Bronchial epithelial cell (primary cell): Measurements from ENCODE around the gene KCND1. TPM values are rescaled to one million over a fixed set of nuclear protein-coding genes. Genes with fewer than 3 reads are reported as not detected.
"Not testable (repeated sequence)": the region's sequence is repeated elsewhere in the genome, so short reads cannot be mapped to it uniquely, and the experiment has no call there.

ENCODE experiments used
- DNase-seq: peaks from one replicate; pipeline ENCODE4 v3.0.0-alpha.2; 2010; ENCODE audit warnings: low read depth
- FAIRE-seq: peaks from 2 replicates; lab custom pipeline; 2011; peaks lifted over from hg19 to GRCh38; lab: Jason Lieb, UNC
- H3K27me3 ChIP-seq: 2 replicates; pipeline ENCODE4 v1.5.1; 2011; ENCODE audit warnings: low read length; ENCODE audit not compliant: control insufficient read depth, insufficient read depth
- H3K36me3 ChIP-seq: 2 replicates; pipeline ENCODE4 v1.5.1; 2011; ENCODE audit warnings: low read length; ENCODE audit not compliant: control insufficient read depth, insufficient read depth
- H3K4me3 ChIP-seq: 2 replicates; pipeline ENCODE4 v1.5.1; 2011; ENCODE audit warnings: mild to moderate bottlenecking, low read depth, low read length, control low read depth
- CTCF ChIP-seq: IDR thresholded peaks from 2 replicates; pipeline ENCODE4 v1.5.1; 2011; ENCODE audit warnings: mild to moderate bottlenecking, moderate library complexity, low read length, control low read depth, inconsistent platforms; ENCODE audit not compliant: insufficient read depth, severe bottlenecking
- total RNA-seq: library from RNA; depleted of rRNA; stranded (reverse); fragments of >200 nt; gene quantifications from 2 replicates; pipeline ENCODE4 v1.2.1, GENCODE V29; 2014

KCND1 gene
- total RNA-seq, 1 donor from 2014 or later = 0.26 TPM

GRCh38 chrX:48996969-48997368, 25.3 kb upstream of the KCND1 start:
- H3K27me3 ChIP-seq = no peaks in the 10 kb centered on the region
- no peak for FAIRE-seq
- H3K4me3 ChIP-seq = no peak overlapping the region
- TF ChIP-seq CTCF = no peak
- no peak for DNase-seq
- H3K36me3 ChIP-seq = peaks cover 12% of the 10 kb centered on the region

GRCh38 chrX:48992341-48992740, 20.7 kb upstream of the KCND1 start:
- no peak for TF ChIP-seq CTCF
- Histone ChIP-seq H3K27me3 (no peaks in the 10 kb centered on the region), H3K4me3 (no peak overlapping the region), H3K36me3 (peaks cover 6% of the 10 kb centered on the region)
- FAIRE-seq (no peak), DNase-seq (no peak)

GRCh38 chrX:48989483-48989882, 17.8 kb upstream of the KCND1 start:
- DNase-seq (no peak), FAIRE-seq (no peak)
- Histone ChIP-seq H3K27me3 (no peaks in the 10 kb centered on the region), H3K36me3 (peaks cover 5% of the 10 kb centered on the region), H3K4me3 (no peak overlapping the region)
- no peak for TF ChIP-seq CTCF

GRCh38 chrX:48983896-48984295, 12.3 kb upstream of the KCND1 start:
- Histone ChIP-seq H3K4me3 (no peak overlapping the region), H3K36me3 (peaks cover 5% of the 10 kb centered on the region), H3K27me3 (no peaks in the 10 kb centered on the region)
- FAIRE-seq (no peak), DNase-seq (no peak)
- no peak for TF ChIP-seq CTCF

GRCh38 chrX:48983081-48983480, 11.4 kb upstream of the KCND1 start:
- Histone ChIP-seq H3K27me3 (no peaks in the 10 kb centered on the region), H3K36me3 (peaks cover 5% of the 10 kb centered on the region), H3K4me3 (no peak overlapping the region)
- FAIRE-seq (no peak), DNase-seq (no peak)
- TF ChIP-seq CTCF = no peak

GRCh38 chrX:48981178-48981577, 9.5 kb upstream of the KCND1 start:
- H3K4me3 ChIP-seq = no peak overlapping the region
- TF ChIP-seq CTCF = no peak
- peaks cover 5% of the 10 kb centered on the region for H3K36me3 ChIP-seq
- FAIRE-seq = no peak
- no peak for DNase-seq
- no peaks in the 10 kb centered on the region for H3K27me3 ChIP-seq

- not testable (repeated sequence) for DNase-seq, H3K4me3 ChIP-seq, FAIRE-seq, H3K36me3 ChIP-seq, H3K27me3 ChIP-seq
Measured at GRCh38 chrX:48980341-48980740, 8.7 kb upstream of the KCND1 start.
